HCT116 (cell line): ENCODE results near the gene IL11. TPM values are rescaled to one million over a fixed set of nuclear protein-coding genes. Genes with fewer than 3 reads are reported as not detected.

ENCODE experiments used
- ATAC-seq: fragments of 200-7000 bp; cut with Tn5 transposase; 2 replicates; pipeline ENCODE4 v1.9.1; 2020; ENCODE audit warnings: mild to moderate bottlenecking, moderate library complexity
- BruUV-seq: library from RNA; stranded (reverse); fragments of 400-500 nt; replicated peaks from 2 replicates; lab custom pipeline; 2021; lab: Mats Ljungman, UMichigan
- CTCF ChIA-PET: fragments of 300-600 bp; sonication (Branson Sonifier 250); formaldehyde crosslinking; loops from one replicate; lab custom pipeline; 2021; ENCODE audit warnings: antibody characterized with exemption; lab: Charles Lee
- POLR2A ChIA-PET: fragments of 300-600, 350-600 bp; sonication (Branson Sonifier 250); formaldehyde crosslinking; loops from one replicate; lab custom pipeline; 2021; ENCODE audit warnings: antibody characterized with exemption; lab: Charles Lee
- RAD21 ChIA-PET, 2 experiments: fragments of 300-600 bp; sonication (Branson Sonifier 250); formaldehyde crosslinking; loops; one replicate each; lab custom pipeline; 2023; ENCODE audit warnings: low total read pairs in 2 of 2; ENCODE audit not compliant: uncharacterized antibody in 2 of 2, unreplicated experiment in 2 of 2, low non-redundant PET in 1 of 2; lab: Charles Lee
- DNase-seq: peaks from one replicate; pipeline ENCODE4 v3.0.0-alpha.2; 2010; ENCODE audit warnings: low read depth, low spot score
- H2AFZ ChIP-seq: fragments of 200-600 bp; shearing (Covaris generic), sonication (generic); 2 replicates; pipeline ENCODE4 v1.6.1; 2017; ENCODE audit warnings: low read depth, mixed run types, mixed read lengths, antibody characterized with exemption, low read length; ENCODE audit not compliant: poor library complexity, severe bottlenecking
- H3K27ac ChIP-seq: 2 replicates; pipeline ENCODE4 v1.5.1; 2012; ENCODE audit warnings: low read depth, low read length
- H3K27me3 ChIP-seq: fragments of 200-600 bp; sonication (generic); 2 replicates; pipeline ENCODE4 v1.6.1; 2016; ENCODE audit warnings: mixed run types, low read length, mixed read lengths; ENCODE audit not compliant: insufficient read depth
- H3K36me3 ChIP-seq, 2 experiments: fragments of 200-500 bp in 1 of 2; fragments of 200-600 bp in 1 of 2; sonication (Bioruptor generic) in 1 of 2; sonication (generic) in 1 of 2; 2 replicates each; pipeline versions ENCODE4 v1.5.1 to v1.6.1; 2014 to 2016; ENCODE audit warnings: low read length in 2 of 2, inconsistent platforms in 1 of 2, mixed read lengths in 1 of 2, mixed run types in 1 of 2; ENCODE audit not compliant: insufficient read depth in 2 of 2, control insufficient read depth in 1 of 2
- H3K4me1 ChIP-seq, 2 experiments: fragments of 200-600 bp in 1 of 2; sonication (generic) in 1 of 2; 2 replicates each; pipeline versions ENCODE4 v1.5.1 to v1.6.1; 2012 to 2017; ENCODE audit warnings: low read length in 2 of 2, inconsistent platforms in 1 of 2, mild to moderate bottlenecking in 1 of 2, mixed read lengths in 1 of 2, mixed run types in 1 of 2, moderate library complexity in 1 of 2; ENCODE audit not compliant: insufficient read depth in 2 of 2, control insufficient read depth in 1 of 2
- H3K4me2 ChIP-seq: fragments of 200-600 bp; sonication (generic); 2 replicates; pipeline ENCODE4 v1.6.1; 2017; ENCODE audit warnings: mixed run types, low read length, mixed read lengths
- H3K4me3 ChIP-seq, 2 experiments: fragments of 200-600 bp in 1 of 2; sonication (generic) in 1 of 2; replicated peaks in 1 of 2; 2 replicates each; pipeline ENCODE4 v1.5.1; 2011 to 2016; ENCODE audit warnings: low read length in 2 of 2, control low read depth in 1 of 2, low read depth in 1 of 2, mild to moderate bottlenecking in 1 of 2, mixed read lengths in 1 of 2, mixed run types in 1 of 2
- H3K79me2 ChIP-seq: fragments of 200-600 bp; sonication (generic); 2 replicates; pipeline ENCODE4 v1.6.1; 2017; ENCODE audit warnings: mild to moderate bottlenecking, mixed run types, low read length, moderate library complexity, mixed read lengths; ENCODE audit not compliant: insufficient read depth
- H3K9ac ChIP-seq: fragments of 200-600 bp; sonication (generic); 2 replicates; pipeline ENCODE4 v1.6.1; 2016; ENCODE audit warnings: low read length, mixed read lengths
- H3K9me2 ChIP-seq: fragments of 200-600 bp; sonication (generic), shearing (Covaris generic); 2 replicates; pipeline ENCODE4 v1.6.1; 2017; ENCODE audit warnings: mixed run types, mild to moderate bottlenecking, moderate library complexity; ENCODE audit not compliant: insufficient read depth
- H3K9me3 ChIP-seq, 2 experiments: fragments of 200-500 bp in 1 of 2; fragments of 200-600 bp in 1 of 2; sonication (Bioruptor generic) in 1 of 2; sonication (generic) in 1 of 2; 2 replicates each; pipeline ENCODE4 v1.6.1; 2014 to 2017; ENCODE audit warnings: low read length in 2 of 2, mixed read lengths in 2 of 2, inconsistent platforms in 1 of 2, low read depth in 1 of 2, mild to moderate bottlenecking in 1 of 2, mixed run types in 1 of 2, moderate library complexity in 1 of 2; ENCODE audit not compliant: control insufficient read depth in 1 of 2, insufficient read depth in 1 of 2
- H4K20me1 ChIP-seq: fragments of 200-600 bp; sonication (generic), shearing (Covaris generic); 2 replicates; pipeline ENCODE4 v1.6.1; 2017; ENCODE audit warnings: mixed run types, mild to moderate bottlenecking, moderate library complexity; ENCODE audit not compliant: insufficient read depth
- CEBPB ChIP-seq: IDR thresholded peaks from 2 replicates; pipeline ENCODE4 v1.6.1; 2012; ENCODE audit warnings: low read depth
- CTCF ChIP-seq, 3 experiments: fragments of 200-600 bp in 1 of 3; sonication (generic) in 1 of 3; IDR thresholded peaks in 2 of 3; conservative IDR thresholded peaks in 1 of 3; 2 replicates each; pipeline ENCODE4 v1.5.1; 2012 to 2017; ENCODE audit warnings: low read depth in 2 of 3, low read length in 2 of 3, antibody characterized with exemption in 1 of 3, borderline replicate concordance in 1 of 3, control low read depth in 1 of 3, mild to moderate bottlenecking in 1 of 3, mixed read lengths in 1 of 3, mixed run types in 1 of 3, moderate library complexity in 1 of 3; ENCODE audit not compliant: insufficient read depth in 1 of 3
- EGR1 ChIP-seq: IDR thresholded peaks from 2 replicates; pipeline ENCODE4 v1.6.1; 2012; ENCODE audit warnings: low read depth
- ELF1 ChIP-seq: IDR thresholded peaks from 2 replicates; pipeline ENCODE4 v1.6.1; 2012; ENCODE audit warnings: low read depth, borderline replicate concordance
- EZH2phosphoT487 ChIP-seq: fragments of 200-600 bp; IDR thresholded peaks from 2 replicates; pipeline ENCODE4 v1.6.1; 2018; ENCODE audit warnings: antibody characterized with exemption, borderline replicate concordance
- FOSL1 ChIP-seq: IDR thresholded peaks from 2 replicates; pipeline ENCODE4 v1.6.1; 2012; ENCODE audit warnings: low read depth
- JUND ChIP-seq: IDR thresholded peaks from 2 replicates; pipeline ENCODE4 v1.6.1; 2012
- MAX ChIP-seq: IDR thresholded peaks from 2 replicates; pipeline ENCODE4 v1.6.1; 2012
- POLR2AphosphoS5 ChIP-seq: IDR thresholded peaks from 2 replicates; pipeline ENCODE4 v1.6.1; 2011; ENCODE audit warnings: mild to moderate bottlenecking, low read depth, low read length, moderate library complexity
- RAD21 ChIP-seq: IDR thresholded peaks from 2 replicates; pipeline ENCODE4 v1.6.1; 2012; ENCODE audit warnings: low read depth, mild to moderate bottlenecking
- SIN3A ChIP-seq: IDR thresholded peaks from 2 replicates; pipeline ENCODE4 v1.6.1; 2012; ENCODE audit warnings: low read depth
- SP1 ChIP-seq: IDR thresholded peaks from 2 replicates; pipeline ENCODE4 v1.6.1; 2012; ENCODE audit warnings: low read depth
- SRF ChIP-seq: IDR thresholded peaks from 2 replicates; pipeline ENCODE4 v1.6.1; 2012; ENCODE audit warnings: low read depth
- TCF7L2 ChIP-seq: IDR thresholded peaks from 2 replicates; pipeline ENCODE4 v1.7.0; 2011; ENCODE audit warnings: borderline replicate concordance, inconsistent platforms; ENCODE audit not compliant: insufficient read depth, insufficient read length; ENCODE audit errors: extremely low read depth
- YY1 ChIP-seq: IDR thresholded peaks from 2 replicates; pipeline ENCODE4 v1.6.1; 2011; ENCODE audit warnings: low read length, low read depth, moderate library complexity, mild to moderate bottlenecking; ENCODE audit not compliant: insufficient replicate concordance; ENCODE audit errors: extremely low read depth
- ZBTB33 ChIP-seq: IDR thresholded peaks from 2 replicates; pipeline ENCODE4 v1.6.1; 2011; ENCODE audit warnings: mild to moderate bottlenecking, low read length, moderate library complexity; ENCODE audit not compliant: insufficient replicate concordance; ENCODE audit errors: extremely low read depth
- ZFX ChIP-seq: fragments of 450-650 bp; IDR thresholded peaks from 2 replicates; pipeline ENCODE4 v1.6.1; 2017
- intact Hi-C: fragments of 100-400 bp; cut with micrococcal nuclease; formaldehyde crosslinking; loops from 2 replicates; pipeline ENCODE4 v1.10.0; 2022
- total RNA-seq: library from RNA; stranded (reverse); gene quantifications from one replicate; pipeline ENCODE4 v1.2.1, GENCODE V29; 2021; ENCODE audit not compliant: unreplicated experiment
- TF ChIP-seq, protein P1 (sequence below): IDR thresholded peaks from 2 replicates; pipeline ENCODE4 v1.6.1; 2012
- TF ChIP-seq, protein P2 (sequence below): IDR thresholded peaks from 2 replicates; pipeline ENCODE4 v1.6.1; 2012; ENCODE audit warnings: low read depth

The IL11 gene
- total RNA-seq, 1 experiment from 2014 or later: 2.8 TPM

- H4K20me1 ChIP-seq: no peaks in the 10 kb centered on the region
- DNase-seq (peak; percentile 19), ATAC-seq (no peak)
- no peak overlapping the region for H3K9ac ChIP-seq
- no peaks in the 10 kb centered on the region for H3K27me3 ChIP-seq
- no peak overlapping the region for H3K27ac ChIP-seq
- ChIA-PET CTCF (no interaction called here), POLR2A (interaction anchor here (1.6 kb wide), 1 partner anchor 12 kb away, joined by 6 read pairs; the partner anchor contains the start of gene KMT5C), RAD21 (no interaction called here)
- H3K4me1 ChIP-seq: peaks cover 2 to 42% of the 10 kb centered on the region in 2 experiments; a peak in 3 of 4 replicates
- H3K4me2 ChIP-seq: peak overlapping the region; percentile 30
- H3K9me2 ChIP-seq: no peaks in the 10 kb centered on the region
- H2AFZ ChIP-seq: no peak overlapping the region
- no peaks in the 10 kb centered on the region for H3K9me3 ChIP-seq
- intact Hi-C loops: no loop called here
- no peaks in the 10 kb centered on the region for H3K36me3 ChIP-seq
- TF ChIP-seq MAX: no peak; the same call in 1 of the 2 replicates
- TF ChIP-seq POLR2AphosphoS5: no peak
- TF ChIP-seq EGR1: no peak
- no peak for TF ChIP-seq JUND
- TF ChIP-seq RAD21: no peak
- no peak for TF ChIP-seq SRF
- no peak for TF ChIP-seq ZFX
- TF ChIP-seq, protein P1, sequence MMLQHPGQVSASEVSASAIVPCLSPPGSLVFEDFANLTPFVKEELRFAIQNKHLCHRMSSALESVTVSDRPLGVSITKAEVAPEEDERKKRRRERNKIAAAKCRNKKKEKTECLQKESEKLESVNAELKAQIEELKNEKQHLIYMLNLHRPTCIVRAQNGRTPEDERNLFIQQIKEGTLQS: no peak
- TF ChIP-seq SIN3A: no peak
- TF ChIP-seq CEBPB: no peak
- no peak for TF ChIP-seq YY1
- TF ChIP-seq, protein P2, sequence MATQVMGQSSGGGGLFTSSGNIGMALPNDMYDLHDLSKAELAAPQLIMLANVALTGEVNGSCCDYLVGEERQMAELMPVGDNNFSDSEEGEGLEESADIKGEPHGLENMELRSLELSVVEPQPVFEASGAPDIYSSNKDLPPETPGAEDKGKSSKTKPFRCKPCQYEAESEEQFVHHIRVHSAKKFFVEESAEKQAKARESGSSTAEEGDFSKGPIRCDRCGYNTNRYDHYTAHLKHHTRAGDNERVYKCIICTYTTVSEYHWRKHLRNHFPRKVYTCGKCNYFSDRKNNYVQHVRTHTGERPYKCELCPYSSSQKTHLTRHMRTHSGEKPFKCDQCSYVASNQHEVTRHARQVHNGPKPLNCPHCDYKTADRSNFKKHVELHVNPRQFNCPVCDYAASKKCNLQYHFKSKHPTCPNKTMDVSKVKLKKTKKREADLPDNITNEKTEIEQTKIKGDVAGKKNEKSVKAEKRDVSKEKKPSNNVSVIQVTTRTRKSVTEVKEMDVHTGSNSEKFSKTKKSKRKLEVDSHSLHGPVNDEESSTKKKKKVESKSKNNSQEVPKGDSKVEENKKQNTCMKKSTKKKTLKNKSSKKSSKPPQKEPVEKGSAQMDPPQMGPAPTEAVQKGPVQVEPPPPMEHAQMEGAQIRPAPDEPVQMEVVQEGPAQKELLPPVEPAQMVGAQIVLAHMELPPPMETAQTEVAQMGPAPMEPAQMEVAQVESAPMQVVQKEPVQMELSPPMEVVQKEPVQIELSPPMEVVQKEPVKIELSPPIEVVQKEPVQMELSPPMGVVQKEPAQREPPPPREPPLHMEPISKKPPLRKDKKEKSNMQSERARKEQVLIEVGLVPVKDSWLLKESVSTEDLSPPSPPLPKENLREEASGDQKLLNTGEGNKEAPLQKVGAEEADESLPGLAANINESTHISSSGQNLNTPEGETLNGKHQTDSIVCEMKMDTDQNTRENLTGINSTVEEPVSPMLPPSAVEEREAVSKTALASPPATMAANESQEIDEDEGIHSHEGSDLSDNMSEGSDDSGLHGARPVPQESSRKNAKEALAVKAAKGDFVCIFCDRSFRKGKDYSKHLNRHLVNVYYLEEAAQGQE: no peak
- no peak for TF ChIP-seq ZBTB33
- no peak for TF ChIP-seq CTCF (IDR thresholded peaks at IDR 0.05 in 2 of 3, conservative IDR thresholded peaks at IDR 0.05 in 1 of 3; ENCODE audit: borderline replicate concordance in 1 of 3, insufficient read depth in 1 of 3, low read depth in 2 of 3, low read length in 2 of 3)
- TF ChIP-seq FOSL1: no peak
- TF ChIP-seq ELF1: no peak
- TF ChIP-seq SP1: no peak
- no peak for TF ChIP-seq EZH2phosphoT487
- TF ChIP-seq TCF7L2: no peak
- no TSS peak for BruUV-seq
- H3K79me2 ChIP-seq: no peaks in the 10 kb centered on the region
- H3K4me3 ChIP-seq: no peak overlapping the region
These were observed 18.2 kb downstream of the IL11 start for GRCh38 chr19:55352040-55352439.
